Measurements from ENCODE around the gene APOL1. TPM values are rescaled to one million over a fixed set of nuclear protein-coding genes. Genes with fewer than 3 reads are reported as not detected.
A peak's percentile ranks its signal among the peaks of the same experiment; 100 is the strongest.

APOL1 gene
- total RNA-seq, 1 donor from 2014 or later, result 0.12 TPM

GRCh38 chr22:36237462-36238372 is 15.2 kb upstream of the APOL1 start:
- Mint-ChIP-seq H3K36me3 (ENCODE audit: insufficient read depth) (peaks cover 13% of the 10 kb centered on the region), H3K4me1 (ENCODE audit: low read depth) (peaks cover 32% of the 10 kb centered on the region), H3K27me3 (no peaks in the 10 kb centered on the region), H3K4me3 (ENCODE audit: low read depth) (no peak overlapping the region), H3K9me3 (ENCODE audit: low read depth) (peaks cover 10% of the 10 kb centered on the region), H3K27ac (peak overlapping the region; percentile 43)
- DNase-seq (ENCODE audit: low spot score, unreplicated experiment), result no peak
- no peak for TF ChIP-seq CTCF (IDR thresholded peaks at IDR 0.05; ENCODE audit: unreplicated experiment)

GRCh38 chr22:36238373-36239149 is 14.4 kb upstream of the APOL1 start:
- no peak for TF ChIP-seq CTCF (IDR thresholded peaks at IDR 0.05; ENCODE audit: unreplicated experiment)
- Mint-ChIP-seq H3K27me3 (no peaks in the 10 kb centered on the region), H3K4me3 (ENCODE audit: low read depth) (peak overlapping the region; percentile 92), H3K9me3 (ENCODE audit: low read depth) (peaks cover 10% of the 10 kb centered on the region), H3K4me1 (ENCODE audit: low read depth) (peaks cover 32% of the 10 kb centered on the region), H3K36me3 (ENCODE audit: insufficient read depth) (peaks cover 13% of the 10 kb centered on the region), H3K27ac (peak overlapping the region; percentile 95)
- no peak for DNase-seq (ENCODE audit: low spot score, unreplicated experiment)

- peak overlapping the region; percentile 92 for H3K4me3 Mint-ChIP-seq (ENCODE audit: low read depth)
- TF ChIP-seq CTCF (IDR thresholded peaks at IDR 0.05; ENCODE audit: unreplicated experiment), result no peak
- peaks cover 32% of the 10 kb centered on the region for H3K4me1 Mint-ChIP-seq (ENCODE audit: low read depth)
- peaks cover 10% of the 10 kb centered on the region for H3K9me3 Mint-ChIP-seq (ENCODE audit: low read depth)
- H3K36me3 Mint-ChIP-seq (ENCODE audit: insufficient read depth), result peaks cover 13% of the 10 kb centered on the region
- no peaks in the 10 kb centered on the region for H3K27me3 Mint-ChIP-seq
- peak overlapping the region; percentile 95 for H3K27ac Mint-ChIP-seq
- no peak for DNase-seq (ENCODE audit: low spot score, unreplicated experiment)
Observed at GRCh38 chr22:36239150-36239400, 13.9 kb upstream of the APOL1 start.

GRCh38 chr22:36239401-36240171 is 13.3 kb upstream of the APOL1 start, which contains the start of gene APOL2:
TSS of gene APOL2 (minus strand) at chr22:36239527. CDS start at chr22:36233162, 6,365 bp downstream.
- Mint-ChIP-seq H3K4me1 (ENCODE audit: low read depth) (peaks cover 29% of the 10 kb centered on the region), H3K27ac (peak within 1 kb of the TSS; percentile 95), H3K4me3 (ENCODE audit: low read depth) (peak within 1 kb of the TSS; percentile 92), H3K9me3 (ENCODE audit: low read depth) (peaks cover 10% of the 10 kb centered on the region), H3K27me3 (no peaks in the 10 kb centered on the region), H3K36me3 (ENCODE audit: insufficient read depth) (peaks cover 13% of the 10 kb centered on the region)
- peak; percentile 70 for TF ChIP-seq CTCF (IDR thresholded peaks at IDR 0.05; ENCODE audit: unreplicated experiment)
- DNase-seq (ENCODE audit: low spot score, unreplicated experiment), result peak; percentile 67

GRCh38 chr22:36243986-36244385 is 8.9 kb upstream of the APOL1 start:
- no peak for DNase-seq (ENCODE audit: low spot score, unreplicated experiment)
- Mint-ChIP-seq H3K9me3 (ENCODE audit: low read depth) (peaks cover 7% of the 10 kb centered on the region), H3K36me3 (ENCODE audit: insufficient read depth) (no peaks in the 10 kb centered on the region), H3K4me1 (ENCODE audit: low read depth) (peaks cover 8% of the 10 kb centered on the region), H3K27ac (no peak overlapping the region), H3K4me3 (ENCODE audit: low read depth) (no peak overlapping the region), H3K27me3 (no peaks in the 10 kb centered on the region)
- no peak for TF ChIP-seq CTCF (IDR thresholded peaks at IDR 0.05; ENCODE audit: unreplicated experiment)
